Measurements from ENCODE around the gene GPR89A.
"Not testable (repeated sequence)": the region's sequence is repeated elsewhere in the genome, so short reads cannot be mapped to it uniquely, and the experiment has no call there.

GRCh38 chr1:145596236-145596635 is 11.6 kb upstream of the GPR89A start:
- TF ChIP-seq, protein P1, sequence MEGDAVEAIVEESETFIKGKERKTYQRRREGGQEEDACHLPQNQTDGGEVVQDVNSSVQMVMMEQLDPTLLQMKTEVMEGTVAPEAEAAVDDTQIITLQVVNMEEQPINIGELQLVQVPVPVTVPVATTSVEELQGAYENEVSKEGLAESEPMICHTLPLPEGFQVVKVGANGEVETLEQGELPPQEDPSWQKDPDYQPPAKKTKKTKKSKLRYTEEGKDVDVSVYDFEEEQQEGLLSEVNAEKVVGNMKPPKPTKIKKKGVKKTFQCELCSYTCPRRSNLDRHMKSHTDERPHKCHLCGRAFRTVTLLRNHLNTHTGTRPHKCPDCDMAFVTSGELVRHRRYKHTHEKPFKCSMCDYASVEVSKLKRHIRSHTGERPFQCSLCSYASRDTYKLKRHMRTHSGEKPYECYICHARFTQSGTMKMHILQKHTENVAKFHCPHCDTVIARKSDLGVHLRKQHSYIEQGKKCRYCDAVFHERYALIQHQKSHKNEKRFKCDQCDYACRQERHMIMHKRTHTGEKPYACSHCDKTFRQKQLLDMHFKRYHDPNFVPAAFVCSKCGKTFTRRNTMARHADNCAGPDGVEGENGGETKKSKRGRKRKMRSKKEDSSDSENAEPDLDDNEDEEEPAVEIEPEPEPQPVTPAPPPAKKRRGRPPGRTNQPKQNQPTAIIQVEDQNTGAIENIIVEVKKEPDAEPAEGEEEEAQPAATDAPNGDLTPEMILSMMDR (IDR thresholded peaks at IDR 0.05) = not testable (repeated sequence)
- TF ChIP-seq POLR2A, EP300 (IDR thresholded peaks at IDR 0.05): not testable (repeated sequence)

Measured in stomach (tissue), 4 donors.